Natural killer cell (primary cell): Measurements from ENCODE around the gene CMSS1. TPM values are rescaled to one million over a fixed set of nuclear protein-coding genes. Genes with fewer than 3 reads are reported as not detected.

ENCODE experiments used
- ATAC-seq, 3 donors: fragments of 150-1000 bp in 2 of 3; fragments of 200-7000 bp in 1 of 3; cut with Tn5 transposase; 1 replicate in 1 of 3; 2 replicates in 2 of 3; pipeline ENCODE4 v1.10.0; 2021; ENCODE audit warnings: mild to moderate bottlenecking in 2 of 3, moderate library complexity in 2 of 3
- DNase-seq, 2 donors: peaks; one replicate each; pipeline versions ENCODE4 v3.0.0 to v3.0.0-alpha.2; 2013 to 2021; ENCODE audit warnings: mixed read lengths in 1 of 2
- H3K27ac ChIP-seq: one replicate; pipeline ENCODE4 v1.5.1; 2013; ENCODE audit warnings: mild to moderate bottlenecking, low read length
- H3K27me3 ChIP-seq: one replicate; pipeline ENCODE4 v1.6.1; 2013; ENCODE audit warnings: low read length; ENCODE audit not compliant: control insufficient read depth, insufficient read depth
- H3K36me3 ChIP-seq: one replicate; pipeline ENCODE4 v1.6.1; 2013; ENCODE audit warnings: low read length; ENCODE audit not compliant: control insufficient read depth, insufficient read depth
- H3K4me1 ChIP-seq: one replicate; pipeline ENCODE4 v1.6.1; 2013; ENCODE audit warnings: low read length; ENCODE audit not compliant: control insufficient read depth, insufficient read depth
- H3K4me3 ChIP-seq: one replicate; pipeline ENCODE4 v1.5.1; 2013; ENCODE audit warnings: low read length
- H3K9me3 ChIP-seq: one replicate; pipeline ENCODE4 v1.6.1; 2013; ENCODE audit warnings: low read length; ENCODE audit not compliant: control insufficient read depth, insufficient read depth
- H3K27ac Mint-ChIP-seq, 2 donors: one replicate each; pipeline ENCODE4 v1.8.0; 2022; ENCODE audit warnings: mild to moderate bottlenecking in 2 of 2, mixed read lengths in 2 of 2, moderate library complexity in 1 of 2
- H3K27me3 Mint-ChIP-seq, 2 donors: one replicate each; pipeline ENCODE4 v1.8.0; 2022; ENCODE audit warnings: low read depth in 2 of 2, mixed read lengths in 2 of 2
- H3K36me3 Mint-ChIP-seq: one replicate; pipeline ENCODE4 v1.8.0; 2022; ENCODE audit warnings: mixed read lengths
- H3K4me1 Mint-ChIP-seq, 2 donors: one replicate each; pipeline ENCODE4 v1.8.0; 2022; ENCODE audit warnings: mixed read lengths in 2 of 2
- H3K4me3 Mint-ChIP-seq: one replicate; pipeline ENCODE4 v1.8.0; 2022; ENCODE audit warnings: mild to moderate bottlenecking, moderate library complexity, mixed read lengths
- H3K9me3 Mint-ChIP-seq, 2 donors: one replicate each; pipeline ENCODE4 v1.8.0; 2022; ENCODE audit warnings: mixed read lengths in 2 of 2
- CTCF ChIP-seq: fragments of 200-600 bp; IDR thresholded peaks from one replicate; pipeline ENCODE4 v1.8.0; 2022; ENCODE audit warnings: antibody characterized with exemption
- WGBS: methylation state at CpG from one replicate; pipeline ENCODE4 v1.1.7; 2013; ENCODE audit warnings: missing lambda C conversion rate; ENCODE audit not compliant: insufficient coverage; 5-methylcytosine and 5-hydroxymethylcytosine counted together
- intact Hi-C: fragments of 100-400 bp; cut with micrococcal nuclease; formaldehyde crosslinking; loops from one replicate; pipeline ENCODE4 v1.14.2; 2022
- total RNA-seq, 4 donors: library from RNA; stranded (reverse); fragments of 120-200 nt in 1 of 4; gene quantifications; one replicate each; pipeline versions ENCODE4 v1.2.3 to v1.2.4, GENCODE V29; 2013 to 2022

The CMSS1 gene
- total RNA-seq, 3 donors from 2014 or later (not counting 1 experiment from before 2014, with no cell fraction given), result 7.8 to 12.7 (median 9.2) TPM

- Mint-ChIP-seq H3K4me3 (peak overlapping the region; percentile 98), H3K9me3 (no peaks in the 10 kb centered on the region), H3K27ac (peak overlapping the region; percentile 99), H3K27me3 (peaks cover 4 to 6% of the 10 kb centered on the region in 2 donors), H3K36me3 (no peaks in the 10 kb centered on the region), H3K4me1 (peaks cover 25 to 27% of the 10 kb centered on the region in 2 donors)
- H3K27ac ChIP-seq, result peak overlapping the region; percentile 82
- 6% methylated on average over 14 of the region's 15 CpGs for WGBS
- no peak for TF ChIP-seq CTCF
- ATAC-seq, result no peak
- intact Hi-C loops, result loop anchor here (1.0 to 10.0 kb wide), 3 partner anchors 443 to 912 kb away; partner anchors contain the start of genes DCBLD2, LNP1, TBC1D23 and TOMM70
- H3K4me3 ChIP-seq, result peak overlapping the region; percentile 58
- H3K4me1 ChIP-seq, result peaks cover 5% of the 10 kb centered on the region
- H3K36me3 ChIP-seq, result no peaks in the 10 kb centered on the region
- no peak for DNase-seq
- no peaks in the 10 kb centered on the region for H3K27me3 ChIP-seq
- no peaks in the 10 kb centered on the region for H3K9me3 ChIP-seq
Observed at GRCh38 chr3:99817047-99817436, 620 bp upstream of the CMSS1 start.

GRCh38 chr3:99818818-99819217 lies 1.2 kb downstream of the CMSS1 start:
- Mint-ChIP-seq H3K4me3 (peak overlapping the region; percentile 98), H3K27me3 (peaks cover 0 to 6% of the 10 kb centered on the region in 2 donors), H3K36me3 (no peaks in the 10 kb centered on the region), H3K4me1 (peaks cover 25 to 27% of the 10 kb centered on the region in 2 donors), H3K9me3 (no peaks in the 10 kb centered on the region), H3K27ac (peak overlapping the region; percentile 99)
- Histone ChIP-seq H3K36me3 (no peaks in the 10 kb centered on the region), H3K4me3 (no peak overlapping the region), H3K4me1 (peaks cover 5% of the 10 kb centered on the region), H3K27me3 (no peaks in the 10 kb centered on the region), H3K27ac (no peak overlapping the region), H3K9me3 (no peaks in the 10 kb centered on the region)
- no peak for ATAC-seq
- 93% methylated on average over 1 of the region's 2 CpGs for WGBS
- intact Hi-C loops, result loop anchor here (10.0 kb wide), 2 partner anchors 586 to 914 kb away; partner anchors contain the start of genes DCBLD2, LNP1 and TOMM70
- DNase-seq, result peak in 1 of 2 donors; percentile 6
- no peak for TF ChIP-seq CTCF

GRCh38 chr3:99823723-99824711 lies 6.4 kb downstream of the CMSS1 start:
- Histone ChIP-seq H3K4me1 (no peaks in the 10 kb centered on the region), H3K27ac (no peak overlapping the region), H3K36me3 (no peaks in the 10 kb centered on the region), H3K4me3 (no peak overlapping the region), H3K9me3 (no peaks in the 10 kb centered on the region), H3K27me3 (no peaks in the 10 kb centered on the region)
- intact Hi-C loops, result no loop called here
- Mint-ChIP-seq H3K4me3 (no peak overlapping the region), H3K4me1 (peaks cover 3% of the 10 kb centered on the region in 2 donors), H3K27ac (no peak overlapping the region), H3K27me3 (no peaks in the 10 kb centered on the region), H3K9me3 (no peaks in the 10 kb centered on the region), H3K36me3 (no peaks in the 10 kb centered on the region)
- 92% methylated on average over 14 of the region's 14 CpGs for WGBS
- ATAC-seq (no peak), DNase-seq (no peak)
- no peak for TF ChIP-seq CTCF
